Fibroblast of upper back skin (primary cell): Measurements from ENCODE around the gene CHSY1.
A peak's percentile ranks its signal among the peaks of the same experiment; 100 is the strongest.
"Not testable (repeated sequence)": the region's sequence is repeated elsewhere in the genome, so short reads cannot be mapped to it uniquely, and the experiment has no call there.

ENCODE experiments used
- DNase-seq: peaks from one replicate; pipeline ENCODE4 v3.0.0-alpha.2; 2013

The CHSY1 gene

GRCh38 chr15:101131489-101132389 lies 120.1 kb downstream of the CHSY1 start:
- no peak for DNase-seq

DNA sequence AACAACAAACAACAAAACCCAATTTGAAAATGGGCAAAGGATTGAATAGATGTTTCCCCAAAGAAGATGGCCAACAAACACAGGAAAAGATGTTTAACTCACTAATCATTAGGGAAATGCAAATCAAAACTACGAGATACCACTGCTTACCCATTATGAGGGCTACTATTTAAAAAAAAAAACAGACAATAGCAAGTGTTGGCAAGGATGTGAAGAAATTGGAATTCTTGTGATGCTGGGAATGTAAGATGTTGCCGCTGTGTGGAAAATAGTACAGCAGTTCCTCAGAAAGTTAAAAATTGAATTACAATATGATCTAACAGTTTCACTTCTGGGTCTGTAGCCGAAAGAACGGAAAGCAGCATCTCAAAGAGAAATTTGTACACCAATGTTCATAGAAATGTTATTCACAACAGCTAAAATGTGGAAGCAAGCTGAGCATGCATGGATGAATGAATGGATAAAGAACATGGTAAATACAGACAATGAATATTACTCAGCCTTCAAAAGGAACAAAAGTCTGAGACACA lies 121.9 kb downstream of the CHSY1 start:
- DNase-seq = no peak

- peak; percentile 97 for DNase-seq
These were observed 123.4 kb downstream of the CHSY1 start for GRCh38 chr15:101128221-101129015.

DNA sequence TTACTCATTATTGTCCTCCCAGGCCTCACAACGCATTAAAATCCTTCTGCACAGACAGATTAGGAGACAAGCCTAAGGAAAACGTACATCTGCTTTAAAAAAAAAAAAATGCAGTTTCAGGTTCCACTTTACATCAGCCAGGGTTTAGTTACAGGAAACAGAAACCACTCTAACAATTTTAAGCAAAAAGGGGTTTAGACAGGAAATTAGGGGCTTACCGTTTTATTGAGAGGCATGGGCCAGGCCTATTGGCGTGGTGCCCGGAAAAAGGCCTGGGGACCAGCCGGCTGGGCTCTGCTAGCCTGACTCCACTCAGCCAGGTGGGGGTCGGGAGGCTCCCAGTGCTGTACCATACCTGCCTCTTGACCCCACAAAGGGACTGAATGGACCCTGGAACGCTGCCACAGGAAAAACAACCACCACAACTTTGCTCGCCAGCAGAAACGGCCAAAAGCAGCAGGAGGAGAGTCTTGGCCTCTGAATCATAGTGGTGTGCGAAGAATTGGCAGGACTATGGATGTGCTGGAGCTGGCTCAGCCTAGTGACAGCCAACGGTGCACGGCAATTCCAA lies 124.3 kb downstream of the CHSY1 start:
- DNase-seq = peak; percentile 98

DNA sequence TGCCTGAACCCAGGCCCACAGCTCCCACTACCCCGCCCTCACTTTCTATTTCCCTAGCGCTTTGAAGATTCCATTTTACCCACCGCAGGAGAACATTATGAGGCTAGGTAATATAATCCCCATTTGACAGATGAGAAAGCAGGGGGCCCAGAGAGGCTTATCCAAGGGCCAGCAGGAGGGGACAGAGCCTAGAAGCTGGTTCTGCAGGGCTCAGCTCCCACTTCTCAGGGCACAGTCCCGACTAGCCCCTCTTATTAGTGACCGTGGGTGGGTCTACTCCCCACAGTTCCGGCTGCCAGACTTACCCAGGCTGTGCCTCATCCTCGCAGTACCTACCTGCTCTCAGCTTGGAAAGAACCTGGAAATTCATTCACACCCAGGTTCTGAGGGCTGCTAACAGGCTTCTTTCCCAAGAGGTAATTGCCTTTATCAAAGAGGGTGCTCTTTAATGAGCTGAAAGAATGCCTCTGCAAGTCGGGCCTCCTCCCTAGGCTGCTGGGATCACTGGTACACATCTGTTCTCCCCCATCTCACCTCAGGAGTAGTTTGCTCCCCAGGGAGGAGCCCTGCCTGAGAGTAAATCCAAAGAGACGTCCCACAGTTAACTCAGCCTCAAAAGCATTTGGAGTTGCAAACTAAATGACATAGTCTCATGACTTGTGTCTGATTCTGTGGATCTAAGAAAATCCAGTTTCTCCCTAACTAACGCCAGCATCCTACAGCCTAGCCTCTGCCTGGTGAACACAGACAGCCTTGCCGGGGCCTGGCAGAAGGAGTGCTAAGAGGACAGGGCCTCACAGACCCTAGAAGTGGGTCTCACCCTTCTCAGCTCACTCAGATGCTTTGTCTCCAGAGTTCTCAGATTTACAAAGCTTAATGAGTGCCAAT lies 125.0 kb downstream of the CHSY1 start:
- DNase-seq = peak; percentile 79

- not testable (repeated sequence) for DNase-seq
These were observed 125.9 kb downstream of the CHSY1 start for GRCh38 chr15:101125881-101126428.
